PFSK-1 (cell line): ENCODE data around the gene PROB1.

Experiments
- FOXP2 ChIP-seq: optimal IDR thresholded peaks from 2 replicates; pipeline ENCODE3; 2011; ENCODE audit warnings: borderline replicate concordance, control low read depth, inconsistent platforms; ENCODE audit not compliant: insufficient read depth; ENCODE audit errors: extremely low read length, extremely low read depth
- POLR2AphosphoS5 ChIP-seq: IDR thresholded peaks from 2 replicates; pipeline ENCODE4 v1.6.1; 2012; ENCODE audit warnings: low read depth, mild to moderate bottlenecking, control low read depth, low read length, moderate library complexity
- REST ChIP-seq, 2 experiments: IDR thresholded peaks; 2 replicates each; pipeline versions ENCODE4 v1.6.1 to v1.8.0; 2011 to 2012; ENCODE audit warnings: low read depth in 2 of 2, low read length in 2 of 2, control low read depth in 1 of 2, inconsistent platforms in 1 of 2, mild to moderate bottlenecking in 1 of 2, moderate library complexity in 1 of 2; ENCODE audit not compliant: insufficient read depth in 1 of 2

DNA sequence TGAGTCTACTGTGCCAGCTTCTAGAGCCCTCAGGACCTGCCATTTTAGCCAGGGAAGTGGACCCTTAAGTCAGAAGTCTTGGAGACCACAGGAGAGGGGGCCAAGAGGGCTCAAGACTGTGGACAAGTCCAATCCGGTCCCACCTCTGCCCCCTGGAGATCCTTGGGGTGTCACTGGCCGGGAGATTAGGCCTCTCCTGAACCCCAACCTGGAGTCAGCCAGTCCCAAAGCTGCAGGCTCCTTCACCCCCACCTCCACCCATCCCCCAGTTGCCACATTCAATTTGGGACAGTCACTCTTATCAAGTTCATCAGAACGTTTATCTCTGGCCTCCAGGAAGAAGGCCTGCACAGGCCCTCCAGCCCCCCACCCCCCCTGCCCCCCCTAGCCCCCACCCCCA lies 12.1 kb downstream of the PROB1 start:
- no peak for TF ChIP-seq FOXP2
- TF ChIP-seq POLR2AphosphoS5: no peak
- no peak for TF ChIP-seq REST (IDR thresholded peaks at IDR 0.05; ENCODE audit: insufficient read depth in 1 of 2, low read depth in 2 of 2, low read length in 2 of 2)
